ENCODE data around the gene ST7.

Gene ST7

GRCh38 chr7:117193564-117193963 lies 240.3 kb downstream of the ST7 start:
- no peak for DNase-seq (ENCODE audit: low spot score)

GRCh38 chr7:117194445-117194844 lies 241.1 kb downstream of the ST7 start:
- no peak for DNase-seq (ENCODE audit: low spot score)

- no peak for DNase-seq (ENCODE audit: low spot score)
Measured at GRCh38 chr7:117195361-117196029, 242.2 kb downstream of the ST7 start.

- no peak for DNase-seq (ENCODE audit: low spot score)
Measured at GRCh38 chr7:117200132-117200531, 246.8 kb downstream of the ST7 start.

GRCh38 chr7:117200786-117201458 lies 247.6 kb downstream of the ST7 start:
- DNase-seq (ENCODE audit: low spot score): no peak

GRCh38 chr7:117202511-117202910 lies 249.2 kb downstream of the ST7 start:
- no peak for DNase-seq (ENCODE audit: low spot score)

- DNase-seq (ENCODE audit: low spot score): no peak
Measured at GRCh38 chr7:117203205-117203604, 249.9 kb downstream of the ST7 start.

- no peak for DNase-seq (ENCODE audit: low spot score)
Measured at GRCh38 chr7:117205873-117206272, 252.6 kb downstream of the ST7 start.

- DNase-seq (ENCODE audit: low spot score): no peak
Measured at GRCh38 chr7:117208257-117208656, 255.0 kb downstream of the ST7 start.

- DNase-seq (ENCODE audit: low spot score): no peak
Measured at GRCh38 chr7:117210397-117210796, 257.1 kb downstream of the ST7 start.

GRCh38 chr7:117210908-117211307 lies 257.6 kb downstream of the ST7 start:
- no peak for DNase-seq (ENCODE audit: low spot score)

- no peak for DNase-seq (ENCODE audit: low spot score)
Measured at GRCh38 chr7:117211614-117212013, 258.3 kb downstream of the ST7 start.

- DNase-seq (ENCODE audit: low spot score): peak; percentile 23
Measured at GRCh38 chr7:117212969-117213877, 259.9 kb downstream of the ST7 start.

GRCh38 chr7:117216010-117216409 lies 262.7 kb downstream of the ST7 start:
- DNase-seq (ENCODE audit: low spot score): no peak

GRCh38 chr7:117216436-117217069 lies 263.3 kb downstream of the ST7 start:
- DNase-seq (ENCODE audit: low spot score): no peak

- no peak for DNase-seq (ENCODE audit: low spot score)
Measured at GRCh38 chr7:117217106-117218035, 264.1 kb downstream of the ST7 start.

GRCh38 chr7:117218700-117219099 lies 265.4 kb downstream of the ST7 start:
- no peak for DNase-seq (ENCODE audit: low spot score)

- no peak for DNase-seq (ENCODE audit: low spot score)
Measured at GRCh38 chr7:117219485-117219884, 266.2 kb downstream of the ST7 start.

GRCh38 chr7:117220836-117221235 lies 267.5 kb downstream of the ST7 start:
- no peak for DNase-seq (ENCODE audit: low spot score)

GRCh38 chr7:117225536-117225935 lies 272.2 kb downstream of the ST7 start:
- no peak for DNase-seq (ENCODE audit: low spot score)

- DNase-seq (ENCODE audit: low spot score): no peak
Measured at GRCh38 chr7:117227091-117227490, 273.8 kb downstream of the ST7 start.

Measured in CD4-positive, alpha-beta T cell treated with Interleukin-6 at 100 ng/mL for 8 hours (primary cell).